GM12878 (cell line): ENCODE measurements around the gene CAPN2.

Experiments used
- BCLAF1 ChIP-seq: fragments of 450-650 bp; IDR thresholded peaks from 2 replicates; pipeline ENCODE4 v1.6.1; 2017; ENCODE audit warnings: antibody characterized with exemption, mild to moderate bottlenecking, moderate library complexity
- CEBPB ChIP-seq, 2 experiments: fragments of 150-350 bp in 1 of 2; IDR thresholded peaks; 2 replicates each; pipeline ENCODE4 v1.6.1; 2012 to 2014; ENCODE audit warnings: low read depth in 2 of 2, low read length in 2 of 2, borderline replicate concordance in 1 of 2, inconsistent platforms in 1 of 2
- CHD2 ChIP-seq: IDR thresholded peaks from 2 replicates; pipeline ENCODE4 v1.6.1; 2011; ENCODE audit warnings: low read depth, low read length, improper control_type of control experiment, borderline replicate concordance
- EED ChIP-seq: sonication (generic); IDR thresholded peaks from 2 replicates; pipeline ENCODE4 v1.6.1; 2016; ENCODE audit warnings: antibody characterized with exemption, low read depth
- EZH2 ChIP-seq: IDR thresholded peaks from 2 replicates; pipeline ENCODE4 v1.6.1; 2012; ENCODE audit warnings: low read depth, mild to moderate bottlenecking, control low read depth, inconsistent platforms, low read length, borderline replicate concordance; ENCODE audit not compliant: control insufficient read depth
- POLR2A ChIP-seq: IDR thresholded peaks from 2 replicates; pipeline ENCODE4 v1.6.1; 2011; ENCODE audit warnings: low read depth, mild to moderate bottlenecking, low read length
- POLR2AphosphoS5 ChIP-seq: IDR thresholded peaks from 2 replicates; pipeline ENCODE4 v1.6.1; 2011; ENCODE audit warnings: mild to moderate bottlenecking, low read length, inconsistent platforms
- RAD51 ChIP-seq: fragments of 450-650 bp; IDR thresholded peaks from 2 replicates; pipeline ENCODE4 v1.6.1; 2016; ENCODE audit warnings: moderate library complexity, mild to moderate bottlenecking, inconsistent platforms
- TAF1 ChIP-seq: IDR thresholded peaks from 2 replicates; pipeline ENCODE4 v1.6.1; 2011; ENCODE audit warnings: mild to moderate bottlenecking, low read depth, low read length, borderline replicate concordance
- YY1 ChIP-seq: IDR thresholded peaks from 2 replicates; pipeline ENCODE4 v1.6.1; 2011; ENCODE audit warnings: low read depth, mild to moderate bottlenecking, low read length
- TF ChIP-seq, protein P1 (sequence below), 3 experiments: IDR thresholded peaks in 2 of 3; conservative IDR thresholded peaks in 1 of 3; 2 replicates each; pipeline ENCODE4 v1.5.1; 2011; ENCODE audit warnings: low read depth in 3 of 3, low read length in 3 of 3, mild to moderate bottlenecking in 3 of 3, control low read depth in 2 of 3, moderate library complexity in 2 of 3, inconsistent platforms in 1 of 3, mixed read lengths in 1 of 3; ENCODE audit not compliant: control insufficient read depth in 2 of 3, insufficient read depth in 1 of 3; ENCODE audit errors: extremely low read depth in 1 of 3

DNA sequence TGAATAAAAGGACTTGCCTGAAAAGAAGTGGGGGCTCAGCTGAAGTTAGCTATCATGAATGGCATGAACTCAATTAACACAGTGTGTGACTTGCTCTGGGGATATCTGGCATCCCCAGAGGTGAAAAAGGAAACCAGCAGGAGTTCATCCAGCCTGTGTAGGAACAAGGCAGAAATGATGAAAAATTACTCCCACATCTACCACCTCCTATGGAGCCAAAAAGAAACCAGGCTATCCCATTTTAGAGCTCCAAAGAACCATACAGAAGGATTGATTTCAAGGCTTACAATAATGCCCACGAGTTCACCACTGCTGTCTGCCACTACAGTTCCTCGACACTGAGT is 108.1 kb downstream of the CAPN2 start:
- no peak for TF ChIP-seq EZH2
- no peak for TF ChIP-seq CEBPB (IDR thresholded peaks at IDR 0.05; ENCODE audit: borderline replicate concordance in 1 of 2, low read depth in 2 of 2, low read length in 2 of 2)
- no peak for TF ChIP-seq POLR2AphosphoS5
- no peak for TF ChIP-seq RAD51
- no peak for TF ChIP-seq POLR2A
- no peak for TF ChIP-seq EED
- TF ChIP-seq, protein P1, sequence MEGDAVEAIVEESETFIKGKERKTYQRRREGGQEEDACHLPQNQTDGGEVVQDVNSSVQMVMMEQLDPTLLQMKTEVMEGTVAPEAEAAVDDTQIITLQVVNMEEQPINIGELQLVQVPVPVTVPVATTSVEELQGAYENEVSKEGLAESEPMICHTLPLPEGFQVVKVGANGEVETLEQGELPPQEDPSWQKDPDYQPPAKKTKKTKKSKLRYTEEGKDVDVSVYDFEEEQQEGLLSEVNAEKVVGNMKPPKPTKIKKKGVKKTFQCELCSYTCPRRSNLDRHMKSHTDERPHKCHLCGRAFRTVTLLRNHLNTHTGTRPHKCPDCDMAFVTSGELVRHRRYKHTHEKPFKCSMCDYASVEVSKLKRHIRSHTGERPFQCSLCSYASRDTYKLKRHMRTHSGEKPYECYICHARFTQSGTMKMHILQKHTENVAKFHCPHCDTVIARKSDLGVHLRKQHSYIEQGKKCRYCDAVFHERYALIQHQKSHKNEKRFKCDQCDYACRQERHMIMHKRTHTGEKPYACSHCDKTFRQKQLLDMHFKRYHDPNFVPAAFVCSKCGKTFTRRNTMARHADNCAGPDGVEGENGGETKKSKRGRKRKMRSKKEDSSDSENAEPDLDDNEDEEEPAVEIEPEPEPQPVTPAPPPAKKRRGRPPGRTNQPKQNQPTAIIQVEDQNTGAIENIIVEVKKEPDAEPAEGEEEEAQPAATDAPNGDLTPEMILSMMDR (IDR thresholded peaks at IDR 0.05 in 2 of 3, conservative IDR thresholded peaks at IDR 0.05 in 1 of 3; ENCODE audit: control insufficient read depth in 2 of 3, extremely low read depth in 1 of 3, insufficient read depth in 1 of 3, low read depth in 3 of 3, low read length in 3 of 3), result no peak
- no peak for TF ChIP-seq YY1
- no peak for TF ChIP-seq CHD2
- no peak for TF ChIP-seq TAF1
- no peak for TF ChIP-seq BCLAF1
